ENCODE data around the gene PI4KA. TPM values are rescaled to one million over a fixed set of nuclear protein-coding genes. Genes with fewer than 3 reads are reported as not detected.

The PI4KA gene
- total RNA-seq, 1 donor from 2014 or later = 129 TPM

GRCh38 chr22:20816559-20816958 lies 42.1 kb downstream of the PI4KA start:
- no peak for DNase-seq (ENCODE audit: low spot score)

DNA sequence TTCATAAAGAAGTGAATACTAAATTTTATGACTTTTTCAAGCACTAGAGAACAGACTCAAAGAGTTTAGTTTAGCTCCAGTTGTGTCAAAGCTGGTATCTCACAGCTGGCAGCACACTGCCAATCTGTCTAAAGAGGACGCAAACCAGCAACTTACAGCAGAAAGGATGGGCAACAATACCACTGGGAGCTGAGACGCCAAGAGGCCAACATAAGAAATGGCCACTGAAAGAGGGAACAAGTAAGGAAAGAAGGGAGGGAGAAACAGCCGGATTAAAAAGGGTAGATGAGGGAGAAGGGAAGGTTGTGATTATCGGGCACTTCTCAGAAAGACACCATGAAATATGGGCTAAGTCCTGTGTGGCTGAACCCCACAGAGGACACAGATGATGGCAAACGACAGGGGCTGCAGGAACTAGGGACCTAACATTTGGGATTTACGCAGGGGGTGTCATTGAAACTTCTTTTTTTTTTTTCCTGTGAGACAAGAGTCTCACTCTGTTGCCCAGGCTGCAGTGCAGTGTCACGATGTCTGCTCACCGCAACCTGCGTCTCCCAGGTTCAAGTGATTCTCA lies 43.0 kb downstream of the PI4KA start:
- DNase-seq (ENCODE audit: low spot score) = no peak

DNA sequence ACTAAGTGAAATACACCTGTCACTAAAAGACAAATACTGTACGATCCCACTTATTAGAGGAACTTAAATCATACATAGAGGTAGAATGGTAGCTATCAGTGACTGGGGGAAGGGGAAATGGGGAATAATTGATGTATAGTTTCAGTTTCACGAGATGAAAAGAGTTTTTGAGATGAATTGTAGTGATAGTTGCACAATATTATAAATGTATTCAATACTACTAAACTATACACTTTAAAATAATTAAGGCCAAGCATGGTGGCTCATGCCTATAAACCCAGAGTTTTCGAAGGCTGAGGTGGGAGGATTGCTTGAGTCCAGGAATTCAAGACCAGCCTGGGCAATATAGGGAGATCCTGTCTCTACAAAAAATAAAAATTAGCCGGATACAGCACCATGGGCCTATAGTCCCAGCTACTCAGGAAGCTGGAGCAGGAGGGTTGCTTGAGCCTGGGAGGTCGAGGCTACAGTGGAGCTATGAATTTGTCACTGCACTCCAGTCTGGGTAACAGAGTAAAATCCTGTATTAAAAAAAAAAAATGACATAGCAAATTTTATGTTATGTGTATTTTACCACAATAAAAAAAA lies 44.3 kb downstream of the PI4KA start:
- DNase-seq (ENCODE audit: low spot score) = no peak

- no peak for DNase-seq (ENCODE audit: low spot score)
Measured at GRCh38 chr22:20813056-20813455, 45.6 kb downstream of the PI4KA start.

GRCh38 chr22:20811971-20812660 lies 46.5 kb downstream of the PI4KA start:
- DNase-seq (ENCODE audit: low spot score) = no peak

DNA sequence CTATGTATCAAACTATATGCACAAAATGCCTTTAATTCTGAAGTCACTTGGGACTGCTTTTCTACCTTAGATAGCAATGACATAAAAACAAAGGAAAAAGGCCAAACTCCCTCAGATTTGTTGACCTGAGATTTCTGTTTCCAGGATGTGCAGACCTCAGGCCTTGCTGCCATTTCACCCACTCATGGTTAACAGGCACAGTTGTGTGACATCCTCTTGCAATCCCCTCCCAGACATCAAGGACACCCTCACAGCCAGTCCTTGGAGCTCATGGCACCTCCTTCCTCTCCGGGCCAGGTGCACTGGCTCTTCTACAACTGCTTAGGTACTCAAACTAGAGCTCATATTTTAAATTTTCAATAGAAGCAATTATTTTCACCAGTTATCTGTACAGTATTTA lies 47.4 kb downstream of the PI4KA start:
- no peak for DNase-seq (ENCODE audit: low spot score)

DNA sequence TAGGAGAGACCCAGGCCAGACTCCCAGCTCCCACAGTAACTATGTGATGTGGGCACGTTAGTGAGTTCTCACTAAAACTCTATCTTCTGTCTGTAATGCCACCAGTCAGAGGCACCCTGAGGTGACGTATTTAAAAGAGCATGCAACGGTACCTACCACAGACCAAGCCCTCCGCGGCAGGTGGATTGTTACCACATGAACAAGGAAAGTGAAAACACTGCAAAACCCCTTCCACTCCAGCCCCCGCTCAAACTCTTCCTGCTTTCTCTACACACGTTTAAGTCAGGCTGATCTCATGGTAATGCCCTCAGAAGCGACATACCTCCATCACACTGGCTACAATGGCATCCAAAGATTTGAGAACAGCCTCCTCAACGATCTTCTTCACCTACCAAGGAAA lies 48.0 kb downstream of the PI4KA start:
- DNase-seq (ENCODE audit: low spot score) = no peak

DNA sequence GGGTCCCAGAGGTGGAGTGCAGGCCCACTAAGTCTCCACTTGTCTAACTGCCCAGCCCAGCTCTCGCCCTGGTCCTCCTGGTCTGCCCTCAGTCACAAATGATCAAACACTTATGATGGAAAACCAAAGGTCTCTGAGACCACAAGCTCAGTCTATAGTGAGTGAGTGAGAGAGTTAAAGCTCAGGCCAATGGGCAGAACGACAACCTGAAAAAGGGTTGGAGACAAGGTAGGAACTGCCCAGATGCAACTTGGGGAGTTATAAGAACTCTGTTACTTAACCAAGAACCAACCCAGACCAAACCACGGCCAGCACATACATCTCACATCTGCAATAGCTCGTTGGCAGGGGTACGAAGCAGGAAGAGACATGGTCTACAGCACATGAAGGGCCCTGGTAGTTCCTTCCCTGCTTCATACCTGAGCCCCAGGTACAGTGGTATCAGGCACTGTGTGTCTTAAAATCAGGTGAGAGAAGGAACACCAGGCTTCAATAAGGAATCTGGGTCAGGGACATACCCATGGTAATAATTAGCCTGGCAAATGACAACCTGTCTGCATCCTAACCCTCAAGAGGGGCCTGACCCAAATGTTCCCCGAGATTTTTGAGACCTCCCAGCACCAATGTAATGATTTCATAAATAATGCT lies 48.9 kb downstream of the PI4KA start:
- no peak for DNase-seq (ENCODE audit: low spot score)

DNA sequence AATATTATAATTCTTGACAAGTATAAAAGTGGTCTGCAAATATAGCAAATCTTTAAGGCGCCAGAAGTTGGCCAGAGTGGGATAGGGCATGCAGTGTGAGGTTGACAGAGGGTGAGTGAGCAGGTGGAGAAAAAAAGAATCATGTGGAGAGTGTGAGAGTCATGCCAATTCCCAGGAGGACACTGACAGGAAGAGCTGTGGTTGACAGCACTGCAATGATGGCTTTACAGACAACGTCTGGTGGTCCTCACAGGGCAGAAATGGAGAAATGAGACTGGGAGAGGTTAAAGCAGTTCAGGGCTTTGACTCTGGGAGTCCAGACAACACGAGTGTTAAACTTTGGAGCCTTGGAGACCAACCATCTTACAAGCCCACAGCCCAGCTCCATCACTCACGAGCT lies 49.8 kb downstream of the PI4KA start:
- no peak for DNase-seq (ENCODE audit: low spot score)

GRCh38 chr22:20807315-20807752 lies 51.3 kb downstream of the PI4KA start:
- no peak for DNase-seq (ENCODE audit: low spot score)

DNA sequence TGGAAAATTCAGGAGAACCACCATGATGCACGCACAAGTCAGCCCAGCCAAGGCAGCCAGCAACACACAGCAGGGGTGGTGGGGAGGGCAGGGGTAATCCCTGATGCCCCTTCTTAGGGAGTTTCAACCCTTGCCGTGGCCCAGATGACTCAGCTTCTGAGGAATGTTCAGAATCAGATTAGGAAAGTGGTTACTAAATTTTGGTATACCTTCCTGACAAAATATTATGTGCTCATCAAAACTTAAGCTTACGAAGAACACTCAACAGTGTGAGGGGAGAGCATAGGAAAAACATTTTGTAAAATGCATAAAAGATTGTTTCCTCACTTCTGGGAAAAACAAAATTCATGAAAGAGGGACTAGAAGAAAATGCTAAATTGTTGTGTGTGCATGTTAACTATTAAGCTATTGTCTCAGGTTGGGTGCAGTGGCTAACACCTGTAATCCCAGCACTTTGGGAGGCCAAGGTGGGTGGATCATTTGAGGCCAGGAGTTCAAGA lies 52.6 kb downstream of the PI4KA start:
- DNase-seq (ENCODE audit: low spot score) = no peak

GRCh38 chr22:20804650-20805049 lies 54.0 kb downstream of the PI4KA start:
- DNase-seq (ENCODE audit: low spot score) = no peak

DNA sequence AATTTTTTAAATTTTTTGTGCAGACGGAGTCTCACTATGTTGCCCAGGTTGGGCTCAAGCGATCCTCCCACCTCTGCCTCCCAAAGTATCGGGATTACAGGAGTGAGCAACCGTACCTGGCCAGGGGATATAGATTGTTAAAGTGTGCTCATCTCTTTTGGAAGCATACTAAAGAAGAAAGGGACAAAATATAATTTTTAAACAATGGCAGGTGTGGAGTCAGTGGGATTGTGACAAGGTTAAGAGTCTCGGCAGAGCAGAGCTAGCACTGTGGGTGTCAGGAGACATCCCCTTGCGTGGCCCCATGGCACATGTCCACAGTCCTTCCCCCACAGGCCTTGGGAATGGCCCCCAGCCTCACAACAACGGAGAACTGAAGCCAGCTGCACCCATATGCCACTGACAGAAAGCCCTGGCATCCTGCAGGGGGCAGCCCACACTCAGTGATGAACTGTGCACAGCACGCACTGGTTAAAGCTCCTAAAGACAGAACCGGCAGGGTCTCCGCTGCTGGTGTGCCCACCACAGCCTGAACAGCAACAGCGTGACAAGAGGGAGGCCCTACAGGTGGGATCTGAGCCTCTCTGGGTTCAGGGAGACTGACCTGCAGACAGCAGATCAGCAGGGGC lies 54.8 kb downstream of the PI4KA start:
- DNase-seq (ENCODE audit: low spot score) = no peak

DNA sequence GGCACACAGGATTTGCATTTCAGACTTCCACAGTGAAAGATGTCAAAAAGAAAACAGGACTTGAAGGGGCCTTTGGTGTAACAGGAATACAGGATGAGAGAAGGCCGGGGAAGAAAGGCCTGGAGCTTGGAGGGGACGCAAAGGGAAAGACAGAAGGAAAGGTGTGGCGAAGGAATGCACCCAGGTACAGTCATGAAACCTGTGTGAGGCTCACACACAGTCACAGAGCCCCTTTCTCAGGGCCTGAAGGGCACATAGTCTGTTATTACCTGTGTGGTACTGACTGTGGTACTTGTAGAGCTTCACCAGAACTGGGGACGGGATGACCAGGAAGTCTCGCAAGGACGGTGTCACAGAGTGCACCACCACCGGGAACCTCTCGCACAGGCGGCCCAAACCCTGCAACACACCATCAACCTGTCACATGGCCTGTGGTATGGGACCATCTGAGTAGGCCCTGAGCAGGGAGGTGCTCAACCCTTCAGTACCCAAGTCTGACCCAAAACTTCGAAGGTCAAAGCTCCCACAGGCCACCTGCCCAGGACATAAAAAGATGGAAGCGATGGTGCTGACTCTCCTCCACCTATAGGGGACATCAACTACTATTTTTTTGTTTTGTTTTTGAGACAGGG lies 55.6 kb downstream of the PI4KA start:
- no peak for DNase-seq (ENCODE audit: low spot score)

DNA sequence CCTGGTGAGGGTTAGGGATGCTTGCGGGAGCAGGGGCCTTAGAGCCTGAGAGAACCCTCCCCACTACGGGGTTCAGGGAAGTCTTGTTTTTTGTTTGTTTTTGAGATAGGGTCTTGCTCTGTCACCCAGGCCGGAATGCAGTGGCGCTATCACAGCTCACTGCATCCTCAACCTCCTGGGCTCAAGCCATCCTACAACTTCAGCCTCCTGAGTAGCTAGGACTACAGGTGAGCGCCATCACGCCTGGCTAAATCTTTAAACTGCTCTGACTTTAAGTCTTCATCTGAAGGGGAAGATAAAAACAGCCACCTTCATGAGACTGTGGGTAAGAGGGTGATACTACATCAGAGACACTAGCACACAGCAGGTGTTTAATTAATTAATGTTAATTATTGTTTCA lies 56.2 kb downstream of the PI4KA start:
- DNase-seq (ENCODE audit: low spot score) = no peak

DNA sequence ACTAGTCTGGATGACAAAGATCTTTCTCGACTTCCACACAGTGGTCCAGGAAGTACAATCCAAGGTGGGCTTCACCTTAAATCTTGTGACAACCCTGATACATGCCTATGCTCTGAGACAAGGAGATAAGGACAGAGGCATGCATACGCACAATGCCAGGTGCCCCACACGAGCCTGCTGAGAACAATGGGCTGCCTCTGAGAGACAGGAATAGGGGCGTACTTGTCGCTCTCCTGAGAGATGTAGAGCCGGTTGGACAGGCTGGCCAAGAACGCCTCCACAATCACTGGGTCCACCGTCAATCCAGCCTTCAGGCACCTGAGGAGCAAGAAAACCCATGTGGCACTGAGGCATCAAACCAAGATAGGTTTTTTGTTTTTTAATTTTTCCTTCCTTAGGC lies 59.2 kb downstream of the PI4KA start:
- no peak for DNase-seq (ENCODE audit: low spot score)

DNA sequence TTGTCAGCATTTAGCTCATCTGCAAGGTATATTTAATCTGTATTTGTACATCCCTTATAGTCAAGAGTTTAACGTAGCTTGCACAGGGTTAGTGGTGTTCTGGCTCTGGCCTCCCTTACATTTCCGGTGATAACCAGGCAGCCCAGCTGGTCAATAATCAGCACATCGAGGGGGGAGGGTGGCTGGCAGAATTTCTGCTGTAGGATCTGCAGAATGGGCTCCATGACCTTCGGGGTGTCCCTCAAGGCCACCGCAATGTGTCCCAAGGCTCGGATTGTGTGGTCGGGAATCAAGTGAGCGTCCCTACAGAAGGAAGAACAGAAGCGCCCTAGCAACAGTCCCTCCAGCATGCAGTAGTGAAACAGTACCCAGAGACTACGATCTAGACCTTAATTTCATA lies 59.6 kb downstream of the PI4KA start:
- no peak for DNase-seq (ENCODE audit: low spot score)

- DNase-seq (ENCODE audit: low spot score) = no peak
Measured at GRCh38 chr22:20798218-20798617, 60.4 kb downstream of the PI4KA start.

- DNase-seq (ENCODE audit: low spot score) = no peak
Measured at GRCh38 chr22:20796731-20797130, 61.9 kb downstream of the PI4KA start.

- no peak for DNase-seq (ENCODE audit: low spot score)
Measured at GRCh38 chr22:20794650-20795413, 63.8 kb downstream of the PI4KA start.
